HepG2 (cell line): Measurements from ENCODE around the gene COL4A3. TPM values are rescaled to one million over a fixed set of nuclear protein-coding genes. Genes with fewer than 3 reads are reported as not detected.
A peak's percentile ranks its signal among the peaks of the same experiment; 100 is the strongest.

Experiments
- ATAC-seq: fragments of 200-7000 bp; cut with Tn5 transposase; 3 replicates; pipeline ENCODE4 v1.9.1; 2020; ENCODE audit warnings: mild to moderate bottlenecking, moderate library complexity
- BruUV-seq: library from RNA; stranded (reverse); fragments of 400-500 nt; replicated peaks from 2 replicates; lab custom pipeline; 2021; lab: Mats Ljungman, UMichigan
- CTCF ChIA-PET: fragments of 300-600 bp; formaldehyde crosslinking; extraction: SDS; loops from one replicate; lab custom pipeline; 2021; ENCODE audit warnings: low total read pairs, inconsistent platforms, low intra/inter-chr PET ratio; lab: Yijun Ruan, JAX
- POLR2A ChIA-PET: fragments of 350-600 bp; sonication (Branson Sonifier 250); formaldehyde crosslinking; loops from one replicate; lab custom pipeline; 2020; ENCODE audit warnings: antibody characterized with exemption, inconsistent platforms; lab: Yijun Ruan, JAX
- DNase-seq: peaks from one replicate; pipeline ENCODE4 v3.0.0-alpha.2; 2015; ENCODE audit warnings: low spot score
- FAIRE-seq: peaks from 3 replicates; lab custom pipeline; 2011; peaks lifted over from hg19 to GRCh38; lab: Jason Lieb, UNC
- H2AFZ ChIP-seq: one replicate; pipeline ENCODE4 v1.6.1; 2011; ENCODE audit warnings: low read length, inconsistent platforms
- H3K27ac ChIP-seq: fragments of 300-600 bp; 3 replicates; pipeline ENCODE4 v1.8.0; 2011; ENCODE audit warnings: mixed run types, mild to moderate bottlenecking, mixed read lengths, low read length, inconsistent platforms; ENCODE audit not compliant: insufficient read depth; ENCODE audit errors: extremely low read length
- H3K27me3 ChIP-seq, 2 experiments: fragments of 200-600 bp in 1 of 2; 2 replicates in 1 of 2; 3 replicates in 1 of 2; pipeline versions ENCODE4 v1.6.0 to v1.8.0; 2011; ENCODE audit warnings: low read length in 2 of 2, mild to moderate bottlenecking in 2 of 2, moderate library complexity in 2 of 2, inconsistent platforms in 1 of 2; ENCODE audit not compliant: insufficient read depth in 2 of 2, control insufficient read depth in 1 of 2
- H3K36me3 ChIP-seq, 2 experiments: fragments of 200-600 bp in 1 of 2; replicated peaks in 1 of 2; 2 replicates in 1 of 2; 3 replicates in 1 of 2; pipeline versions ENCODE4 v1.5.1 to v1.8.0; 2011; ENCODE audit warnings: low read length in 2 of 2, inconsistent platforms in 1 of 2; ENCODE audit not compliant: insufficient read depth in 2 of 2, control insufficient read depth in 1 of 2
- H3K4me1 ChIP-seq: 2 replicates; pipeline ENCODE4 v1.5.1; 2012; ENCODE audit warnings: low read length, inconsistent platforms; ENCODE audit not compliant: insufficient read depth
- H3K4me2 ChIP-seq: 2 replicates; pipeline ENCODE4 v1.6.0; 2011; ENCODE audit warnings: low read depth, low read length, inconsistent platforms
- H3K4me3 ChIP-seq, 3 experiments: fragments of 200-600 bp in 1 of 3; sonication (generic), shearing (Covaris generic) in 1 of 3; replicated peaks in 1 of 3; 2 replicates each; pipeline ENCODE4 v1.5.1; 2011 to 2016; ENCODE audit warnings: low read length in 3 of 3, inconsistent platforms in 2 of 3, low read depth in 2 of 3, mild to moderate bottlenecking in 2 of 3, control low read depth in 1 of 3, mixed read lengths in 1 of 3; ENCODE audit not compliant: insufficient read depth in 1 of 3
- H3K79me2 ChIP-seq: one replicate; pipeline ENCODE4 v1.6.1; 2011; ENCODE audit warnings: low read length, inconsistent platforms; ENCODE audit not compliant: insufficient read depth
- H3K9ac ChIP-seq: 2 replicates; pipeline ENCODE4 v1.6.0; 2011; ENCODE audit warnings: mild to moderate bottlenecking, low read depth, low read length, inconsistent platforms; ENCODE audit not compliant: insufficient read depth
- H3K9me3 ChIP-seq: 2 replicates; pipeline ENCODE4 v1.5.1; 2012; ENCODE audit warnings: mild to moderate bottlenecking, low read length
- H4K20me1 ChIP-seq: 2 replicates; pipeline ENCODE4 v1.6.0; 2011; ENCODE audit warnings: inconsistent platforms, mild to moderate bottlenecking, low read length, moderate library complexity; ENCODE audit not compliant: insufficient read depth
- CREB1 ChIP-seq, 2 experiments: fragments of 450-650 bp in 1 of 2; IDR thresholded peaks; 2 replicates each; pipeline ENCODE4 v1.6.1; 2016 to 2017; ENCODE audit warnings: control low read depth in 1 of 2, mild to moderate bottlenecking in 1 of 2, missing compliant biosample characterization in 1 of 2, missing genetic modification characterization in 1 of 2
- FOXA1 ChIP-seq, 2 experiments: fragments of 450-650 bp in 1 of 2; sonication (generic) in 1 of 2; formaldehyde crosslinking in 1 of 2; IDR thresholded peaks; 2 replicates each; pipeline versions ENCODE4 v1.4.0 to v1.6.1; 2016 to 2020; ENCODE audit warnings: missing genetic modification reagents in 1 of 2
- FOXO4 ChIP-seq: sonication (generic); formaldehyde crosslinking; conservative IDR thresholded peaks from 2 replicates; pipeline ENCODE4 v1.8.1; 2023; ENCODE audit warnings: missing genetic modification reagents
- TARDBP ChIP-seq: sonication (generic); formaldehyde crosslinking; IDR thresholded peaks from 2 replicates; pipeline ENCODE4 v1.8.0; 2022; ENCODE audit warnings: mild to moderate bottlenecking, missing genetic modification reagents
- USF2 ChIP-seq, 2 experiments: sonication (generic) in 1 of 2; formaldehyde crosslinking in 1 of 2; IDR thresholded peaks; 2 replicates each; pipeline versions ENCODE4 v1.5.1 to v1.6.1; 2011 to 2020; ENCODE audit warnings: borderline replicate concordance in 1 of 2, low read depth in 1 of 2, low read length in 1 of 2, mild to moderate bottlenecking in 1 of 2, missing genetic modification reagents in 1 of 2, moderate library complexity in 1 of 2
- ZFP62 ChIP-seq: sonication (generic); formaldehyde crosslinking; IDR thresholded peaks from 2 replicates; pipeline ENCODE4 v1.4.0; 2020; ENCODE audit warnings: missing genetic modification reagents
- ZNF431 ChIP-seq: sonication (generic); formaldehyde crosslinking; IDR thresholded peaks from 2 replicates; pipeline ENCODE4 v1.9.0; 2022; ENCODE audit warnings: missing genetic modification reagents, low read depth, mild to moderate bottlenecking, borderline replicate concordance
- ZNF652 ChIP-seq: IDR thresholded peaks from 2 replicates; pipeline ENCODE4 v1.6.1; 2016; ENCODE audit warnings: low read depth, borderline replicate concordance
- WGBS: methylation state at CpG from one replicate; pipeline ENCODE4 v1.1.6; 2017; ENCODE audit warnings: low lambda C conversion rate; 5-methylcytosine and 5-hydroxymethylcytosine counted together
- in situ Hi-C: cut with HindIII; loops from 2 replicates; pipeline ENCODE4 v1.10.0; 2017; ENCODE audit warnings: low pct_unique_long_range_greater_than_20kb; ENCODE audit not compliant: extremely low pct_ligation_motif_present
- intact Hi-C: fragments of 100-400 bp; cut with micrococcal nuclease; formaldehyde crosslinking; loops from one replicate; pipeline ENCODE4 v1.10.0; 2022; ENCODE audit not compliant: unreplicated experiment
- polyA plus RNA-seq, 8 experiments: library from polyadenylated mRNA; depleted of rRNA in 3 of 8; stranded (reverse) in 7 of 8; unstranded in 1 of 8; fragments of >200 nt; fragmentation: Illumina TruSeq in 4 of 8; extraction: Trizol in 4 of 8; gene quantifications; 2 replicates each; pipeline versions ENCODE4 v1.2.1 to v1.2.3, GENCODE V29; 2011 to 2016; ENCODE audit warnings: low read depth in 4 of 8, missing spikeins in 1 of 8, mixed read lengths in 1 of 8; ENCODE audit not compliant: insufficient read depth in 1 of 8
- total RNA-seq, 5 experiments: library from RNA; depleted of rRNA; stranded (reverse); fragments of >200 nt; fragmentation: Illumina TruSeq; extraction: Trizol; gene quantifications; 2 replicates each; pipeline ENCODE4 v1.2.3, GENCODE V29; 2016; ENCODE audit warnings: low read depth in 1 of 5

The COL4A3 gene
- total and polyA plus RNA-seq, 2 of the 13 experiments (the other 11 are each of a cell fraction or from before 2014, with no cell fraction given): 0.02 TPM; not detected in 1

- TF ChIP-seq USF2 (IDR thresholded peaks at IDR 0.05; ENCODE audit: low read depth, low read length) (no peak), USF2 (CRISPR knock-in tag; IDR thresholded peaks at IDR 0.05; ENCODE audit: borderline replicate concordance) (no peak), FOXA1 (IDR thresholded peaks at IDR 0.05) (no peak), FOXA1 (CRISPR knock-in tag; IDR thresholded peaks at IDR 0.05) (no peak), ZFP62 (CRISPR knock-in tag) (no peak), TARDBP (CRISPR knock-in tag) (no peak), ZNF652 (CRISPR knock-in tag) (no peak), ZNF431 (CRISPR knock-in tag) (no peak)
Measured at GRCh38 chr2:227132986-227133385, 31.4 kb upstream of the COL4A3 start (continued).

- in situ Hi-C loops: loop anchor here (10.0 kb wide), 2 partner anchors 90 to 630 kb away; no protein-coding TSS in a partner anchor
- Histone ChIP-seq H3K4me2 (no peak overlapping the region), H4K20me1 (no peaks in the 10 kb centered on the region), H3K4me1 (no peaks in the 10 kb centered on the region), H3K36me3 (no peaks in the 10 kb centered on the region), H3K4me3 (no peak overlapping the region), H3K79me2 (no peaks in the 10 kb centered on the region), H3K27me3 (peaks cover 2 to 54% of the 10 kb centered on the region in 2 experiments; a peak in 3 of 5 replicates), H3K9ac (no peak overlapping the region), H3K9me3 (no peaks in the 10 kb centered on the region), H2AFZ (no peak overlapping the region), H3K27ac (no peak overlapping the region)
- no peak for DNase-seq
- no TSS peak for BruUV-seq
- no peak for TF ChIP-seq FOXO4 (CRISPR knock-in tag)
- peak; percentile 34; the same call in 1 of the 2 replicates for TF ChIP-seq CREB1 (IDR thresholded peaks at IDR 0.05)
- no peak for TF ChIP-seq CREB1 (CRISPR knock-in tag; IDR thresholded peaks at IDR 0.05)
- no peak for FAIRE-seq
- no peak for ATAC-seq
- WGBS: 25% methylated on average over 5 of the region's 5 CpGs
- ChIA-PET POLR2A (no interaction called here), CTCF (no interaction called here)
- intact Hi-C loops: loop anchor here (5.0 kb wide), 1 partner anchor 193 kb away; the partner anchor contains the start of gene MFF
Measured at GRCh38 chr2:227134591-227134990, 29.8 kb upstream of the COL4A3 start.
